HG02642 (cell line): ENCODE measurements around the gene CNTFR.
"Not testable (repeated sequence)": the region's sequence is repeated elsewhere in the genome, so short reads cannot be mapped to it uniquely, and the experiment has no call there.

ENCODE experiments used
- ATAC-seq: cut with Tn5 transposase; IDR thresholded peaks from one replicate; pipeline ENCODE4 v1.9.1; 2021; ENCODE audit warnings: mild to moderate bottlenecking; ENCODE audit not compliant: unreplicated experiment, poor library complexity

Gene CNTFR

GRCh38 chr9:34589636-34590380 is at the start of gene CNTFR:
Gene CNTFR, minus strand, starts transcription at chr9:34589724. Its CDS starts 20,743 bp downstream, at chr9:34568981.
- no peak for ATAC-seq

- not testable (repeated sequence) for ATAC-seq
Observed at GRCh38 chr9:34639322-34639721, 49.8 kb upstream of the CNTFR start.

- no peak for ATAC-seq
Observed at GRCh38 chr9:34638138-34638445, 48.6 kb upstream of the CNTFR start.

- peak; percentile 91 for ATAC-seq
Observed at GRCh38 chr9:34637356-34638137, 48.0 kb upstream of the CNTFR start, which contains the start of gene SIGMAR1. Gene SIGMAR1, minus strand, starts transcription at chr9:34637787. Its CDS starts 90 bp downstream, at chr9:34637697.

GRCh38 chr9:34636791-34637355 is 47.3 kb upstream of the CNTFR start:
- no peak for ATAC-seq

- no peak for ATAC-seq
Observed at GRCh38 chr9:34635556-34635955, 46.0 kb upstream of the CNTFR start.

- ATAC-seq: no peak
Observed at GRCh38 chr9:34634551-34635248, 45.2 kb upstream of the CNTFR start.

GRCh38 chr9:34633851-34634550 is 44.5 kb upstream of the CNTFR start:
- ATAC-seq: peak; percentile 25

GRCh38 chr9:34633166-34633565 is 43.6 kb upstream of the CNTFR start:
- no peak for ATAC-seq

- no peak for ATAC-seq
Observed at GRCh38 chr9:34630402-34631154, 41.1 kb upstream of the CNTFR start.

GRCh38 chr9:34629491-34629808 is 39.9 kb upstream of the CNTFR start:
- ATAC-seq: no peak

GRCh38 chr9:34628656-34629490 is 39.3 kb upstream of the CNTFR start, which contains the start of gene ARID3C:
Gene ARID3C, minus strand, starts transcription at chr9:34629066. Its CDS starts 1,052 bp downstream, at chr9:34628014.
- ATAC-seq: no peak

- no peak for ATAC-seq
Observed at GRCh38 chr9:34627716-34628655, 38.5 kb upstream of the CNTFR start.

- no peak for ATAC-seq
Observed at GRCh38 chr9:34625186-34625486, 35.6 kb upstream of the CNTFR start.

GRCh38 chr9:34624475-34625185 is 35.1 kb upstream of the CNTFR start:
- no peak for ATAC-seq

GRCh38 chr9:34623374-34624235 is 34.1 kb upstream of the CNTFR start:
- no peak for ATAC-seq
